H1 (cell line): ENCODE data around the gene C2orf76. TPM values are rescaled to one million over a fixed set of nuclear protein-coding genes. Genes with fewer than 3 reads are reported as not detected.
A peak's percentile ranks its signal among the peaks of the same experiment; 100 is the strongest.

Experiments used
- CTCF ChIA-PET: fragments of 300-600 bp; sonication (Branson Sonifier 250); formaldehyde crosslinking; loops from one replicate; lab custom pipeline; 2021; ENCODE audit not compliant: partially characterized antibody; lab: Charles Lee
- POLR2A ChIA-PET: fragments of 300-600 bp; sonication (Branson Sonifier 250); formaldehyde crosslinking; loops from one replicate; lab custom pipeline; 2021; ENCODE audit warnings: inconsistent platforms; ENCODE audit not compliant: partially characterized antibody; lab: Charles Lee
- DNase-seq, 2 experiments: peaks; one replicate each; pipeline versions ENCODE4 v3.0.0 to v3.0.0-alpha.2; 2010 to 2022; ENCODE audit warnings: low spot score in 2 of 2, low read depth in 1 of 2, mixed read lengths in 1 of 2
- FAIRE-seq: peaks from 2 replicates; lab custom pipeline; 2011; peaks lifted over from hg19 to GRCh38; lab: Jason Lieb, UNC
- H2AFZ ChIP-seq: 2 replicates; pipeline ENCODE4 v1.8.1; 2012; ENCODE audit warnings: low read length, inconsistent platforms
- H2AK5ac ChIP-seq: 2 replicates; pipeline ENCODE4 v1.6.1; 2013; ENCODE audit warnings: low read depth, low read length
- H2BK120ac ChIP-seq: replicated peaks from 2 replicates; pipeline ENCODE3; 2013; ENCODE audit warnings: low read depth, low read length, inconsistent platforms
- H2BK12ac ChIP-seq: 2 replicates; pipeline ENCODE4 v1.6.1; 2013; ENCODE audit warnings: low read depth, low read length
- H2BK15ac ChIP-seq: 2 replicates; pipeline ENCODE4 v1.6.1; 2013; ENCODE audit warnings: low read length
- H2BK20ac ChIP-seq: 2 replicates; pipeline ENCODE4 v1.6.1; 2013; ENCODE audit warnings: low read length
- H2BK5ac ChIP-seq: 2 replicates; pipeline ENCODE4 v1.6.1; 2013; ENCODE audit warnings: low read depth, low read length
- H3K14ac ChIP-seq: 2 replicates; pipeline ENCODE4 v1.6.1; 2013; ENCODE audit warnings: inconsistent platforms; ENCODE audit not compliant: insufficient read length
- H3K18ac ChIP-seq: 2 replicates; pipeline ENCODE4 v1.6.1; 2013; ENCODE audit warnings: low read length; ENCODE audit errors: extremely low read depth
- H3K23ac ChIP-seq: 2 replicates; pipeline ENCODE4 v1.6.1; 2013; ENCODE audit warnings: inconsistent platforms; ENCODE audit not compliant: insufficient read length
- H3K23me2 ChIP-seq: 2 replicates; pipeline ENCODE4 v1.6.1; 2013; ENCODE audit warnings: low read depth, low read length
- H3K27ac ChIP-seq: 2 replicates; pipeline ENCODE4 v1.6.1; 2011; ENCODE audit warnings: low read depth, low read length, inconsistent platforms
- H3K27me3 ChIP-seq, 4 experiments: replicated peaks in 1 of 4; 1 replicate in 1 of 4; 2 replicates in 3 of 4; pipeline versions ENCODE4 v1.6.1 to v1.8.1; 2011 to 2013; ENCODE audit warnings: low read length in 3 of 4, mild to moderate bottlenecking in 3 of 4, inconsistent platforms in 2 of 4, mixed read lengths in 2 of 4, moderate library complexity in 1 of 4; ENCODE audit not compliant: control insufficient read depth in 3 of 4, insufficient read depth in 3 of 4; ENCODE audit errors: extremely low read depth in 1 of 4
- H3K36me3 ChIP-seq, 4 experiments: 2 replicates each; pipeline versions ENCODE4 v1.6.1 to v1.8.1; 2011 to 2013; ENCODE audit warnings: mild to moderate bottlenecking in 4 of 4, low read length in 3 of 4, moderate library complexity in 2 of 4, control low read depth in 1 of 4, inconsistent platforms in 1 of 4; ENCODE audit not compliant: insufficient read depth in 4 of 4, control insufficient read depth in 2 of 4
- H3K4ac ChIP-seq: replicated peaks from 2 replicates; pipeline ENCODE3; 2013; ENCODE audit warnings: low read length, low read depth, mixed read lengths, inconsistent platforms; ENCODE audit not compliant: insufficient read length
- H3K4me1 ChIP-seq, 4 experiments: replicated peaks in 1 of 4; 1 replicate in 1 of 4; 2 replicates in 3 of 4; pipeline versions ENCODE4 v1.6.1 to v1.8.1; 2011 to 2013; ENCODE audit warnings: low read length in 3 of 4, inconsistent platforms in 2 of 4, mixed read lengths in 1 of 4; ENCODE audit not compliant: insufficient read depth in 4 of 4, control insufficient read depth in 3 of 4
- H3K4me2 ChIP-seq, 2 experiments: 2 replicates each; pipeline versions ENCODE4 v1.6.1 to v1.8.1; 2011 to 2013; ENCODE audit warnings: low read depth in 2 of 2, low read length in 2 of 2, control low read depth in 1 of 2, inconsistent platforms in 1 of 2, mild to moderate bottlenecking in 1 of 2; ENCODE audit not compliant: insufficient read depth in 1 of 2
- H3K4me3 ChIP-seq, 4 experiments: fragments of 200-600, 300-600 bp in 1 of 4; sonication (generic), shearing (Covaris generic), sonication (Bioruptor Twin) in 1 of 4; 2 replicates each; pipeline versions ENCODE4 v1.5.1 to v1.8.1; 2011 to 2016; ENCODE audit warnings: low read length in 4 of 4, low read depth in 3 of 4, control low read depth in 2 of 4, inconsistent platforms in 2 of 4, mild to moderate bottlenecking in 2 of 4, mixed read lengths in 1 of 4, moderate library complexity in 1 of 4; ENCODE audit not compliant: insufficient read depth in 2 of 4; ENCODE audit errors: extremely low read depth in 1 of 4
- H3K56ac ChIP-seq: replicated peaks from 2 replicates; pipeline ENCODE3; 2013; ENCODE audit warnings: low read depth, mild to moderate bottlenecking, mixed read lengths, low read length, inconsistent platforms; ENCODE audit not compliant: insufficient read length
- H3K79me1 ChIP-seq: 2 replicates; pipeline ENCODE4 v1.6.1; 2013; ENCODE audit warnings: low read depth, low read length, control low read depth
- H3K79me2 ChIP-seq, 2 experiments: 2 replicates each; pipeline versions ENCODE4 v1.6.1 to v1.8.1; 2012 to 2013; ENCODE audit warnings: low read length in 2 of 2, mild to moderate bottlenecking in 2 of 2, inconsistent platforms in 1 of 2; ENCODE audit not compliant: insufficient read depth in 2 of 2, control insufficient read depth in 1 of 2
- H3K9ac ChIP-seq, 4 experiments: replicated peaks in 1 of 4; 1 replicate in 1 of 4; 2 replicates in 3 of 4; pipeline versions ENCODE4 v1.6.1 to v1.8.1; 2011 to 2013; ENCODE audit warnings: low read depth in 3 of 4, low read length in 3 of 4, control low read depth in 2 of 4, mild to moderate bottlenecking in 2 of 4, moderate library complexity in 2 of 4, inconsistent platforms in 1 of 4; ENCODE audit errors: extremely low read depth in 1 of 4
- H3K9me3 ChIP-seq, 2 experiments: 2 replicates each; pipeline versions ENCODE4 v1.6.1 to v1.8.1; 2012 to 2013; ENCODE audit warnings: mild to moderate bottlenecking in 2 of 2, moderate library complexity in 2 of 2, control low read depth in 1 of 2, inconsistent platforms in 1 of 2, low read depth in 1 of 2, low read length in 1 of 2, mixed read lengths in 1 of 2; ENCODE audit not compliant: insufficient read depth in 2 of 2
- H4K20me1 ChIP-seq, 2 experiments: replicated peaks in 1 of 2; 2 replicates each; pipeline versions ENCODE3 to v1.8.1; 2011 to 2013; ENCODE audit warnings: inconsistent platforms in 2 of 2, low read length in 2 of 2, mild to moderate bottlenecking in 1 of 2; ENCODE audit not compliant: insufficient read depth in 2 of 2, control insufficient read depth in 1 of 2
- H4K5ac ChIP-seq: 2 replicates; pipeline ENCODE4 v1.6.1; 2013; ENCODE audit warnings: low read length, low read depth, mixed read lengths, inconsistent platforms; ENCODE audit not compliant: insufficient read length
- H4K8ac ChIP-seq: 2 replicates; pipeline ENCODE4 v1.8.0; 2013; ENCODE audit warnings: mild to moderate bottlenecking, moderate library complexity, low read length, inconsistent platforms; ENCODE audit not compliant: insufficient read depth; ENCODE audit errors: extremely low read depth
- H4K91ac ChIP-seq: replicated peaks from 2 replicates; pipeline ENCODE3; 2013; ENCODE audit warnings: low read length, mixed read lengths, inconsistent platforms; ENCODE audit not compliant: insufficient read length
- E2F6 ChIP-seq: IDR thresholded peaks from 2 replicates; pipeline ENCODE4 v1.6.1; 2012; ENCODE audit warnings: inconsistent platforms
- HDAC6 ChIP-seq: IDR thresholded peaks from one replicate; pipeline ENCODE4 v1.7.1; 2012; ENCODE audit warnings: low read depth, mild to moderate bottlenecking, inconsistent platforms, low read length, moderate library complexity
- TAF7 ChIP-seq: optimal IDR thresholded peaks from 2 replicates; pipeline ENCODE3; 2011; ENCODE audit warnings: low read depth, mild to moderate bottlenecking, inconsistent platforms, low read length, moderate library complexity, borderline replicate concordance
- WGBS, 2 experiments: shearing (Covaris generic) in 1 of 2; methylation state at CpG; one replicate each; pipeline versions ENCODE4 v1.1.6 to v1.1.7; 2013 to 2015; ENCODE audit warnings: low lambda C conversion rate in 2 of 2, mixed read lengths in 2 of 2, inconsistent platforms in 1 of 2, low coverage in 1 of 2, missing lambda C conversion rate in 1 of 2; ENCODE audit not compliant: insufficient replicate concordance in 2 of 2, insufficient coverage in 1 of 2, insufficient read length in 1 of 2; ENCODE audit errors: extremely low coverage in 1 of 2, missing lambda C conversion rate in 1 of 2; 5-methylcytosine and 5-hydroxymethylcytosine counted together
- polyA plus RNA-seq, 7 experiments: library from polyadenylated mRNA; depleted of rRNA in 3 of 7; stranded (reverse) in 5 of 7; unstranded in 2 of 7; fragments of >200 nt in 5 of 7; fragments of 200-250 nt in 2 of 7; gene quantifications; 1 replicate in 5 of 7; 2 replicates in 1 of 7; 4 replicates in 1 of 7; pipeline versions ENCODE4 v1.2.1 to v1.2.3, GENCODE V29; 2011 to 2013; ENCODE audit warnings: missing spikeins in 2 of 7, mixed read lengths in 2 of 7
- total RNA-seq: library from RNA; stranded (reverse); fragmentation: NEBNext Ultra II Directional; extraction: Animal tissue kit (Norgen Biotek cat#: 25700); gene quantifications from 2 replicates; pipeline ENCODE4 v1.2.1, GENCODE V29; 2021
- TF ChIP-seq, protein P1 (sequence below): IDR thresholded peaks from 2 replicates; pipeline ENCODE4 v1.6.1; 2012; ENCODE audit warnings: inconsistent platforms

The C2orf76 gene
- total and polyA plus RNA-seq, 2 of the 8 experiments (the other 6 are each of a cell fraction or from before 2014, with no cell fraction given): 4.4 to 5.0 TPM

GRCh38 chr2:119283873-119284331 lies 82.7 kb downstream of the C2orf76 start:
- H3K14ac ChIP-seq: no peak overlapping the region
- no peak overlapping the region for H3K4ac ChIP-seq
- H4K5ac ChIP-seq: no peak overlapping the region
- no peak overlapping the region for H3K27ac ChIP-seq
- H2BK15ac ChIP-seq: 0 out of 2 replicates have a peak overlapping the region, but pooled peaks have one; percentile 81
- DNase-seq (no peak), FAIRE-seq (no peak)
- H3K27me3 ChIP-seq: no peaks in the 10 kb centered on the region
- no peaks in the 10 kb centered on the region for H3K79me1 ChIP-seq
- H4K20me1 ChIP-seq: peaks cover 0 to 2% of the 10 kb centered on the region in 2 experiments
- H3K9me3 ChIP-seq: no peaks in the 10 kb centered on the region
- no peak overlapping the region for H2AFZ ChIP-seq
- no peaks in the 10 kb centered on the region for H3K79me2 ChIP-seq
- no peak overlapping the region for H2BK5ac ChIP-seq
- 90% methylated on average over 10 of the region's 10 CpGs; no CpG with 5 or more reads in 1 of the 2 experiments for WGBS, 2 experiments
- H3K4me3 ChIP-seq: no peak overlapping the region
- no peak overlapping the region for H3K18ac ChIP-seq
- H3K4me2 ChIP-seq: no peak overlapping the region
- H2BK12ac ChIP-seq: peak overlapping the region; percentile 75; the same call in 1 of the 2 replicates
- H3K9ac ChIP-seq: no peak overlapping the region
- peak overlapping the region; percentile 46 for H4K91ac ChIP-seq
- no peak overlapping the region for H3K56ac ChIP-seq
- no peak overlapping the region for H4K8ac ChIP-seq
- no peaks in the 10 kb centered on the region for H3K4me1 ChIP-seq
- ChIA-PET CTCF (interaction anchor here (1.1 to 1.5 kb wide), 2 partner anchors 15 to 39 kb away, joined by 3 to 4 read pairs; no protein-coding TSS in a partner anchor), POLR2A (no interaction called here)
- H2BK20ac ChIP-seq: no peak overlapping the region
- TF ChIP-seq E2F6 (peak; percentile 73), TAF7 (no peak), HDAC6 (no peak)
- TF ChIP-seq, protein P1, sequence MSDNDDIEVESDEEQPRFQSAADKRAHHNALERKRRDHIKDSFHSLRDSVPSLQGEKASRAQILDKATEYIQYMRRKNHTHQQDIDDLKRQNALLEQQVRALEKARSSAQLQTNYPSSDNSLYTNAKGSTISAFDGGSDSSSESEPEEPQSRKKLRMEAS: peak; percentile 57; the same call in 1 of the 2 replicates
- TF ChIP-seq, all 59 proteins: peak for 2
- H2AK5ac ChIP-seq: no peak overlapping the region
- H3K23me2 ChIP-seq: no peaks in the 10 kb centered on the region
- no peak overlapping the region for H3K23ac ChIP-seq
- H3K36me3 ChIP-seq: no peaks in the 10 kb centered on the region
- H2BK120ac ChIP-seq: no peak overlapping the region
